Measurements from ENCODE around the gene C7orf33. TPM values are rescaled to one million over a fixed set of nuclear protein-coding genes. Genes with fewer than 3 reads are reported as not detected.

C7orf33 gene
- total RNA-seq, 1 experiment from 2014 or later, result not detected

- no peak overlapping the region for H3K18ac ChIP-seq (ENCODE audit: insufficient read length, low read depth, low read length)
- no peak overlapping the region for H4K8ac ChIP-seq (replicated peaks; ENCODE audit: insufficient read length, low read depth, low read length)
- no peak overlapping the region for H3K9ac ChIP-seq (ENCODE audit: extremely low read depth, insufficient read length, low read length)
- no peaks in the 10 kb centered on the region for H3K4me1 ChIP-seq (ENCODE audit: insufficient read depth, low read length)
- no peaks in the 10 kb centered on the region for H3K23me2 ChIP-seq (ENCODE audit: insufficient read length, low read depth, low read length, poor library complexity, severe bottlenecking)
- no peak overlapping the region for H3K4ac ChIP-seq (ENCODE audit: low read depth, low read length)
- DNase-seq, result no peak
- no peaks in the 10 kb centered on the region for H3K9me3 ChIP-seq (ENCODE audit: control insufficient read depth, low read depth, low read length)
- Mint-ChIP-seq H3K27ac (no peak overlapping the region), H3K4me1 (no peaks in the 10 kb centered on the region), H3K4me3 (no peak overlapping the region; a peak in 1 of 5 replicates), H3K9me3 (no peaks in the 10 kb centered on the region), H3K27me3 (ENCODE audit: low read depth) (no peaks in the 10 kb centered on the region), H3K36me3 (ENCODE audit: insufficient read depth in 1 of 3, low read depth in 3 of 3) (no peaks in the 10 kb centered on the region)
- H3K4me2 ChIP-seq (ENCODE audit: insufficient read depth, insufficient read length, low read length), result no peak overlapping the region
- no peak overlapping the region for H2AK5ac ChIP-seq (ENCODE audit: insufficient read length, low read length)
- no peaks in the 10 kb centered on the region for H3K79me1 ChIP-seq (ENCODE audit: insufficient read depth, low read depth, low read length, poor library complexity, severe bottlenecking)
- no peak overlapping the region for H3K27ac ChIP-seq (ENCODE audit: insufficient read length, low read depth, low read length)
- no peak overlapping the region for H3K14ac ChIP-seq (ENCODE audit: insufficient read depth, low read length)
- no peak overlapping the region for H2AFZ ChIP-seq (ENCODE audit: low read length)
- no peak overlapping the region for H3K23ac ChIP-seq (ENCODE audit: insufficient read length, low read depth, low read length)
- no peaks in the 10 kb centered on the region for H4K20me1 ChIP-seq (ENCODE audit: control insufficient read depth, insufficient read depth, insufficient read length)
- WGBS (ENCODE audit: extremely low coverage, insufficient read length, low lambda C conversion rate), result 100% methylated on average over 1 of the region's 4 CpGs
- no peak overlapping the region for H4K5ac ChIP-seq (ENCODE audit: insufficient read length, low read depth, low read length)
- H3K79me2 ChIP-seq (ENCODE audit: insufficient read depth, low read length), result no peaks in the 10 kb centered on the region
- H2BK120ac ChIP-seq (ENCODE audit: low read depth, low read length, poor library complexity, severe bottlenecking), result no peak overlapping the region
- no peak overlapping the region for H2BK20ac ChIP-seq (ENCODE audit: low read depth, low read length, poor library complexity, severe bottlenecking)
- no peak overlapping the region for H2BK15ac ChIP-seq (ENCODE audit: low read depth, low read length)
- no peak overlapping the region for H3T11ph ChIP-seq (ENCODE audit: low read length)
- no peak overlapping the region for H2BK12ac ChIP-seq (ENCODE audit: insufficient read length, low read depth, low read length)
- no peak for TF ChIP-seq CTCF (conservative IDR thresholded peaks at IDR 0.05)
- no peaks in the 10 kb centered on the region for H3K27me3 ChIP-seq (ENCODE audit: insufficient read depth, low read length)
- no peak overlapping the region for H4K91ac ChIP-seq (ENCODE audit: insufficient read length, low read depth, low read length)
- H3K56ac ChIP-seq (ENCODE audit: insufficient read length, low read depth, low read length), result no peak overlapping the region
- no peak overlapping the region for H2BK5ac ChIP-seq (ENCODE audit: insufficient read length, low read length)
Measured at GRCh38 chr7:148657929-148658328, 67.4 kb downstream of the C7orf33 start.

All from H9 (cell line).